NT2/D1 (cell line): Measurements from ENCODE around the gene DAO.

Experiments
- DNase-seq: peaks from one replicate; pipeline ENCODE4 v3.0.0-alpha.2; 2011; ENCODE audit warnings: low read depth, low spot score
- H3K27me3 ChIP-seq: 2 replicates; pipeline ENCODE4 v1.6.0; 2011; ENCODE audit warnings: mild to moderate bottlenecking; ENCODE audit not compliant: insufficient read length, insufficient read depth
- H3K36me3 ChIP-seq: 2 replicates; pipeline ENCODE4 v1.6.1; 2011; ENCODE audit warnings: mild to moderate bottlenecking, low read length, mixed read lengths; ENCODE audit not compliant: insufficient read depth, insufficient read length
- H3K4me1 ChIP-seq: 2 replicates; pipeline ENCODE4 v1.5.1; 2011; ENCODE audit not compliant: insufficient read depth, insufficient read length
- H3K4me3 ChIP-seq: 2 replicates; pipeline ENCODE4 v1.5.1; 2011; ENCODE audit warnings: low read depth; ENCODE audit not compliant: insufficient read length
- H3K9ac ChIP-seq: 2 replicates; pipeline ENCODE4 v1.6.0; 2011; ENCODE audit warnings: low read depth; ENCODE audit not compliant: insufficient read length
- H3K9me3 ChIP-seq: 2 replicates; pipeline ENCODE4 v1.5.1; 2011; ENCODE audit warnings: mild to moderate bottlenecking, low read length; ENCODE audit not compliant: insufficient read depth
- SUZ12 ChIP-seq: IDR thresholded peaks from 2 replicates; pipeline ENCODE4 v1.6.1; 2011; ENCODE audit not compliant: insufficient read length, insufficient read depth; ENCODE audit errors: extremely low read depth
- YY1 ChIP-seq: IDR thresholded peaks from 2 replicates; pipeline ENCODE4 v1.6.1; 2011; ENCODE audit not compliant: insufficient read length, insufficient read depth
- ZNF274 ChIP-seq: IDR thresholded peaks from 2 replicates; pipeline ENCODE4 v1.6.1; 2011; ENCODE audit warnings: mild to moderate bottlenecking, low read depth, low read length

DAO gene

GRCh38 chr12:108849660-108850059, 30.2 kb upstream of the DAO start:
- H3K4me3 ChIP-seq = no peak overlapping the region
- peaks cover 19% of the 10 kb centered on the region for H3K9me3 ChIP-seq
- no peak for TF ChIP-seq ZNF274
- no peak for TF ChIP-seq YY1
- TF ChIP-seq SUZ12 = no peak
- H3K27me3 ChIP-seq = no peaks in the 10 kb centered on the region
- no peak overlapping the region for H3K9ac ChIP-seq
- H3K36me3 ChIP-seq = peaks cover 81% of the 10 kb centered on the region
- no peaks in the 10 kb centered on the region for H3K4me1 ChIP-seq
- no peak for DNase-seq

- no peak for TF ChIP-seq YY1
- TF ChIP-seq SUZ12 = no peak
- no peak for TF ChIP-seq ZNF274
- no peak for DNase-seq
- H3K27me3 ChIP-seq = no peaks in the 10 kb centered on the region
- H3K36me3 ChIP-seq = peaks cover 79% of the 10 kb centered on the region
- H3K9me3 ChIP-seq = peaks cover 16% of the 10 kb centered on the region
- peaks cover 6% of the 10 kb centered on the region for H3K4me1 ChIP-seq
- no peak overlapping the region for H3K4me3 ChIP-seq
- H3K9ac ChIP-seq = no peak overlapping the region
Measured at GRCh38 chr12:108850854-108851573, 28.9 kb upstream of the DAO start.

GRCh38 chr12:108852674-108853309, 27.1 kb upstream of the DAO start:
- Histone ChIP-seq H3K9ac (no peak overlapping the region), H3K36me3 (peaks cover 61% of the 10 kb centered on the region), H3K4me1 (peaks cover 11% of the 10 kb centered on the region), H3K9me3 (peaks cover 16% of the 10 kb centered on the region), H3K4me3 (no peak overlapping the region), H3K27me3 (no peaks in the 10 kb centered on the region)
- no peak for TF ChIP-seq SUZ12
- TF ChIP-seq ZNF274 = no peak
- no peak for TF ChIP-seq YY1
- DNase-seq = no peak

- Histone ChIP-seq H3K36me3 (peaks cover 54% of the 10 kb centered on the region), H3K9me3 (peaks cover 16% of the 10 kb centered on the region), H3K27me3 (no peaks in the 10 kb centered on the region), H3K4me3 (no peak overlapping the region), H3K4me1 (peaks cover 11% of the 10 kb centered on the region), H3K9ac (no peak overlapping the region)
- TF ChIP-seq YY1 (no peak), SUZ12 (no peak), ZNF274 (no peak)
- no peak for DNase-seq
Measured at GRCh38 chr12:108853426-108853825, 26.5 kb upstream of the DAO start.

GRCh38 chr12:108853981-108854446, 25.9 kb upstream of the DAO start:
- H3K36me3 ChIP-seq = peaks cover 49% of the 10 kb centered on the region
- H3K9ac ChIP-seq = no peak overlapping the region
- H3K4me3 ChIP-seq = no peak overlapping the region
- peaks cover 16% of the 10 kb centered on the region for H3K9me3 ChIP-seq
- TF ChIP-seq ZNF274 (no peak), YY1 (no peak), SUZ12 (no peak)
- H3K4me1 ChIP-seq = peaks cover 11% of the 10 kb centered on the region
- no peak for DNase-seq
- H3K27me3 ChIP-seq = no peaks in the 10 kb centered on the region

GRCh38 chr12:108854451-108855283, 25.2 kb upstream of the DAO start:
- no peak for DNase-seq
- Histone ChIP-seq H3K4me3 (no peak overlapping the region), H3K9ac (no peak overlapping the region), H3K4me1 (peaks cover 11% of the 10 kb centered on the region), H3K36me3 (peaks cover 45% of the 10 kb centered on the region), H3K9me3 (peaks cover 16% of the 10 kb centered on the region), H3K27me3 (no peaks in the 10 kb centered on the region)
- no peak for TF ChIP-seq SUZ12
- TF ChIP-seq ZNF274 = no peak
